HG02840 (cell line): Measurements from ENCODE around the gene ANKS6.

Experiments used
- ATAC-seq: cut with Tn5 transposase; IDR thresholded peaks from one replicate; pipeline ENCODE4 v1.9.1; 2021; ENCODE audit warnings: mild to moderate bottlenecking, moderate library complexity, moderate number of reproducible peaks; ENCODE audit not compliant: unreplicated experiment, low FRiP score

Gene ANKS6

GRCh38 chr9:98793031-98793430 is 3.3 kb downstream of the ANKS6 start:
- no peak for ATAC-seq

- no peak for ATAC-seq
These were observed 4.5 kb downstream of the ANKS6 start for GRCh38 chr9:98791608-98792490.

GRCh38 chr9:98790842-98791607 is 5.3 kb downstream of the ANKS6 start:
- ATAC-seq = no peak

DNA sequence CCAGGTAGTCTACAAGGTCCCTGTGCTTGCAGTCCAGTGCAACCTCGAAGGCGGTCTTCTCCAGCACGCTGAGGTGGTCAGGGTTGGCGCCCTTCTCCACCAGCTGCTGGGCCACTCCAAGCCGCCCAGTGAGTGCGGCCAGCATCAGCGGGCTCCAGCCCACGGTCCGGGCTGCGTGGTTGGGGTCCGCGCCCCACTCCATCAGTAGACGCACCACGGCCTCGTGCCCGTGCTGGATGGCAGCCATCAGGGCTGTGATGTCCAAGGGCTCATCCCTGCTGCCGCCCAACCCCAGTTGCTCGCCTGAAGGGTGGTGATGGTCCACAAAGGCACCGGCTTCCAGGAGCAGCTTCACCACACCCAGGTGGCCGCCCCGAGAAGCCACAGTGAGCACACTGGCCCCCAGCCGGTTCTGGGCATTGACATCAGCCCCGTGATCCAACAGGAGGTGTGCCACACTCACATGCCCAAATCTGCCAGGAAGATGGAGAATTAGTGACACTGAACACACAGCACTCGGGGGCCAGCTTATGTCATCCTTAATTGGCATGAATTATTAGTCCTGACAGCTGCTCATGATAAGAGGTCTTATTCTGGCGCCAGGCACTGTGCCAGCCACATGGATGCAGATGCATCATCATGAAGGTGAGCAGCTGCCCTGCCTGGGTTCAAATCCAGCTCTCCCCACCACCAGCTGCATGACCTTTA is 6.1 kb downstream of the ANKS6 start:
- no peak for ATAC-seq

DNA sequence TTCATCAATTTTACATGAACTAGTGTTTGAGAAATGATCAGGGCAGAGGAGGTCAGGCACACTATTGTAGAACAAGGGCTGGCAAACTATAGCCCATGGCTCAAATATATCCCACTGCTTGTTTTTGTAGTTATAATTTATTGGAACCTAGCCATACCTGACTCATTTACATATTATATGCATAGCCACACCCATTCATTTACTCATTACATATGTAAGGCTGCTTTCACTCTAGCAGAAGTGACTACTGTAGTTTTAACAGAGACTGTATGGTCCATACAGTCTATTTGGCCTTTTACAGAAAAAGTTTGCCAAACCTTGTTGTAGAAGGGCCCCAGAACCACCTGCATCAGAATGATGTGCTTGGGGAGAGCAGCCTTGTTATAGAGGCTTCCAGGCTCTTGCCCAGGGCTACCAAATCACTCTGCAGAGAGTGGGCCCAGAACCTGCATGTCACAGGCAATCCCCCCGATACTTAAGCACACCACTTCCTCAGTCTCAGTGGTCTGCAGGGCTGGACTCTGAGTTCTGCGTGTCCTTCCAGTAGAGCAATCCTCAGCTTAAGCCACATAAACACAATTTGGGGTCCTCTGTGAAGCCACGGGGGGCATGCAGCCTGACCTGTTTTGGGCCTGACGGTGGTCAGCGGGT is 6.7 kb downstream of the ANKS6 start:
- ATAC-seq = no peak

DNA sequence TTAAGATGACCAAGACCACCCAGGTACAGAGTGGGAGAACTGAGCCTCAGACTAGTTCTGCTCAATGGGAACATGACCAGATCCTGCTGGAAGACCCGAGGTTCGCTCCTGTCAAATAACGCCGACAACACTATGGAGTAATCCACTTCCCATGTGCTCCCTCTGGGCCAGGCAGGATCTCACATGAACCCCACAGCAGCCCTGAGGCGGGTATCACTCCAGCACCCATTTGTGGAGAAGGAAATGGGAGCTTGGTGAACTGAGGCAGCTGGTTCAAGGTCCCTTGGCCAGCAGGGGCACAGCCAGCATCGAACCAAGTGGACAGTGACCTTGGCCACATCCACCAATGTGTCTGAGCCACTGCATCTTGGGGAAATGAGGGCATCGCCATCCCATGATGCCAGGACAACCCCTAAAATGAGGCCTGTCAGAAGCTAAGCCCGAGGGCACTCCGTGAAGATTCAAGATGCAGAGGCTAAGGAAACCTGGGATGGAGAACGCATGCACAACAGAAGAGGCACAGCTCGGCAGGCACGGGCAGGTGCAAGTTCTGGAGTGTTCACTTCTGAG is 8.5 kb downstream of the ANKS6 start:
- ATAC-seq = no peak

DNA sequence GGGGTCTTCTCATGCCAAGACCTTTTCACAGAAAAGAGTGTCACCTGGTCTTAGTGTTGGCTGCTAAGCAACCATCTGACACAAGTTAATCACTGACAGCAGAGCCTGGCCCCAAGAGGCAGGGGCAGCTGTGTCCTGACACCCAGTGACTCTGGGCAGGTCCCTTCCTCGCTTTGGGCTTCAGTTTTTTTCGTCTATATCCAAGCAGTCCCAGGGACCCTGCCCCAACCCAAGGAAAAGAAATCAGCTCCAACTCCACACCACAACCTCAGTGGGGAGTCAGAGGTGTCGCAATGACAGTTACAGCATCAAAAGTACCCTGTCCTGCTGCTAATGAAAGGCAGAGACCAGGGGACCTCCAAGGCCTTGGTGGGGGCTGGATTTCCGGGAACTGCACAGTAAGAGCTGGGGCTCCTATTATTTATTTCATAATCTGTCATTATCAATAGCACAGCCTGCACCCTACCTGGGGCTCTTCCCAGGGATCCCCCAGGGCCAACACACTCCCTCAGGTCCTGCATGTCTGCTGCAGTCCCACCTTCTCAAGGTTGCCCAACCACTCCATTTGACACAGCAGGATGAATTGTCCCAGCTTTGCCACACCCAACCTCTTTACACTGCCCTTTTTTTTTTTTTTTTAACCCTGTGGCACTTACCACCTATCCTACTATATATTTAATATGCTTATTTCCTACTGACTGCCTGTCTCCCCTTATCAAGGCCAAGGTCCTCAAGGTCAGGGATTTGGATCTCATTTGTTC is 9.4 kb downstream of the ANKS6 start:
- ATAC-seq = no peak

DNA sequence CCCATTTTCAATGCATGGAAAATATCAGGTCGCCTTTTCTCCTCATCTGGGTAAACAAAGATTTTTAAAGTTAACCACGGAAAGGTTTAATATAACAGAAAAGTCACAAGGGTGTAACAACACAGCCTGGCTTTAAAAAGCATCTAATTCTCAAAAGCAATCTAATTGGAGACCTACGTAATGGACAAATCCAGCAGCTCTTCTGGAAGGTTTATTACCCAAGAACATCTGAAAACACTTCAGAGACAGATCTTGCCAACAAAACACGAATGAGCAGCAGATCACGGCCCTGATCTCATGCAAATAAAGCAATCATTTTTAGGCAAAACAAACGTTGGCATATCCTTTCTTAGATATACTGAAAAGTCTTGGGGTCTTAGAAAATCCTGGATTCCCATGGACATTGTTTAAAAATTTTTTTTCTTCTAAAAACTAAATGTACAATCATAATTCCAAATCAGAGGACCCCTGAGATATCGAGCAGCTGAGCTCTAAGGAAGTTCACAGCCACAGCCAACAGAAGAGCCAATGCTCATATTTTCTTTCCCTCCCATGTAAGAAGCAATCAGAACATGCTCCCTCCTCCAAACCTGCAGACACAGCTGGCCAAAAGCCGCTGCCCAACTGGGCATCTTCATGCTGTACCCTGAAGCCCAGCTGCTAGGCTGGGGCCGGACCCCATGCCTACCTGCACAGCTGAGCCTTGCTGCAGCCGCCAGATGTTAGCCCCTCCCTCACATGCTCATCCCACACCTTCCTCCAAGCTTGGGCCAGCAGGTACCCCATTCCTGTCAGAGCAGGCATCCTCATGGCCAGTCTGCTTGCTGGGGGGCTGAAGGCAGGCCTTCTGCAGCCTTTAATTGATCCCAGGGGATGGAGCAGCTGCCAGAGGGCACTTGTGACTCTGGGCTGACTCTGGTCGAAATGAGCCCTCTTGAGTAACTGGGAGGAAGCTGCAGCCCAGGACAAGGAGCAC is 11.2 kb downstream of the ANKS6 start:
- ATAC-seq = no peak

DNA sequence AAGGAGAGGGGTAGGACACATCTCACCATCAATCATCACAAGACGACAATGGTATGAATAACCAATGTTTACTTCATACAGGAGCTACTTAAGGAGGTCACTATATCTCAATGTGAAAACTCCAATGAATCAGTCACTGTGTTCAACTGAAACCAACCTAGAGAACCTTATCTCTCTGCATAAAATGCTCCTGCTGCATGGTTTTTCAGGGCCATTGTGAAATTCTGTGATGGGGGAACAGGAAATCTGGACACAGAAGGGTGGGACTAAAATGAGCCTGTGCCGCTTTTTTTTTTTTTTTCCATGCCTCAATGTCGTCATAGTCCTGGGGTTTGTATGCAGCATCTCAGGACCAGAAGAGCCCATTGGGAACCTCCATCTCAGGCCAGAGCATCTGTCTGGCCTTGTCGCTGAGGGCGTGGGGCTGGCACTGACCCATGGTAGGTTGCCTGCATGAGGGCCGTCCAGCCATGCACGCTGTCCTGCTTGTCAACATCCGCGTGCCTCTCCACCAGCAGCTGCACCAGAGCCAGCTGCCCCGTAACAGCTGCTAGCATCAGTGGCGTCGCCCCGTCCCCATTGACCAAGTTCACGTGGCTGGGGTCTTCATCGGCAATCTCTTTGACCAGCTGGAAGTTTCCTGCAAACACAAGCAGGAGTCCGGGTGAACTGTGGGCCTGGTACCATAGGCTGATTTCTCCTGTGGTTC is 12.7 kb downstream of the ANKS6 start:
- no peak for ATAC-seq

GRCh38 chr9:98781588-98782383 is 14.6 kb downstream of the ANKS6 start:
- no peak for ATAC-seq

DNA sequence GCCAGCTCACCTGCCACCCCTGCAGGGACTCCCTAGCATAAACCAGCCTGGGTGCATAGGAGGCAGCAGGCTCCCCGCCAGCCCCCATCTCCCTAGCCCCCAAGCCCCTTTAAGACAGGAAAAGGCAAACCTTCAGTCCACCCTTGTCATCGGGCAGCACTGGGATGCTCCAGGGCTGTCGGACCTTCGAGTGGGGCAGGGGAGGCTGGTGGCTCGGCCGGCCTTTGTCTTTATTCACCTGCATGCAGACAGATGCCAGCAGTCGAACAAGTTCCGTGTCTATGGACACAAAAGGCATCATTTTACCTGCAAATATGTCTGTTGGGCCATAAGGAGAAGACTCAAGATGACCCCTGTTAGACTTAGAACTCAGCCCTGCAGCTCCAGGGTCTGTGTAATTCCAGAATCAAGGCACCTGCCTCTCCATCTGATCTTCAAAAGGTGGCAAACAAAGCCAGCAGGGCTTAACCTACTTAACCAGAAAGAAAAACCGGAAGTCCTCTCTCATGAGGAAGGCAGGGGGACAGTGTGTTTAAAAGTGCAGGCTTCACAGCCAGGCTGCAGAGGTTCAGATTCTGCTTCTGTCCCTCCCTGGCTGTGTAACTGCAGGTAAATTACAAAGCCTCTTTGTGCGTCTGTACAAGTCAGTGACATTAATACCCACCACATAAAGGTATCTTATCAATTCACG is 16.2 kb downstream of the ANKS6 start:
- ATAC-seq = no peak

GRCh38 chr9:98778711-98779530 is 17.4 kb downstream of the ANKS6 start:
- ATAC-seq = no peak

- ATAC-seq = no peak
These were observed 18.1 kb downstream of the ANKS6 start for GRCh38 chr9:98778251-98778650.

GRCh38 chr9:98777618-98778017 is 18.7 kb downstream of the ANKS6 start:
- no peak for ATAC-seq

- no peak for ATAC-seq
These were observed 20.4 kb downstream of the ANKS6 start for GRCh38 chr9:98775831-98776441.
